ENCODE results near the gene SLC25A25. TPM values are rescaled to one million over a fixed set of nuclear protein-coding genes. Genes with fewer than 3 reads are reported as not detected.

Gene SLC25A25
- total RNA-seq (2022; extraction: Qiagen RNA extraction; ENCODE audit: low read depth): 8.4 to 10.1 TPM (median 9.0 TPM) in 5 replicates

DNA sequence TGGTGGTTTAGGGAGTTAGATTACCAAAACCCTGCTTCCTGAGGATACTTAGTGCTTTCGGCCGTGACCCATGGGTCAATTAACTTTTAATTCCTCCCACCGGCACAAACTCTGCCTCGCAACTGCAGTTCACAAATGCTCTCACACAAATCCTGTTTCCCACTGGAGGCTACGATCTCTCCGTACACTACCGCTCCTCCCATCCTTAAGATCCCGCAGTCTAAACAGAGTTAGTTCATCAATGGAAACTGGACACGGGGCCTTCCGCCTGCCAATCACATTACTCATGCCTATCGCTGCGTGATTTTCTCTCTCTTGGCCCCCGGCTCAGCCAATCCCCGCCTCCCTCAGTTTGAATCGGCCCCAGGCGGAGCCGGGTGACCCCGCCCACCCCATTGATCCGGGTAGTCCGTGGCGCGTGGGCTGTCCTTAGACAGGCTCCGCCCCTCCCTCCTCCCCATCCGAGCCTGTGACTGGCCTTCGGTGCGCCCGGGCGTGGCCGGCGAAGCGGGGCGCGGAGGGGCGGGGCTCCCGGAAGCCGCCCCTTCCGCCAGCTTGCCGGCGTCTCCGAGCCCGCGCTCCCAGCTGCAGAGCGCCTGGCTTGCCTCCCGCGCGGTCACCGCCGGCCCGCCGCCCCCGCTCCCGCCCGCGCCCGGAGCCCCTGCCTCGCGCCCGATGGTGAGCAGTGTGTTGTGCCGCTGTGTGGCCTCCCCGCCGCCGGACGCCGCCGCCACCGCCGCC is at the start of gene SLC25A25:
SLC25A25 (plus strand) TSS at position 588 of the 741 bp plus-strand sequence; CDS start at position 676, 88 bp downstream.

DNA sequence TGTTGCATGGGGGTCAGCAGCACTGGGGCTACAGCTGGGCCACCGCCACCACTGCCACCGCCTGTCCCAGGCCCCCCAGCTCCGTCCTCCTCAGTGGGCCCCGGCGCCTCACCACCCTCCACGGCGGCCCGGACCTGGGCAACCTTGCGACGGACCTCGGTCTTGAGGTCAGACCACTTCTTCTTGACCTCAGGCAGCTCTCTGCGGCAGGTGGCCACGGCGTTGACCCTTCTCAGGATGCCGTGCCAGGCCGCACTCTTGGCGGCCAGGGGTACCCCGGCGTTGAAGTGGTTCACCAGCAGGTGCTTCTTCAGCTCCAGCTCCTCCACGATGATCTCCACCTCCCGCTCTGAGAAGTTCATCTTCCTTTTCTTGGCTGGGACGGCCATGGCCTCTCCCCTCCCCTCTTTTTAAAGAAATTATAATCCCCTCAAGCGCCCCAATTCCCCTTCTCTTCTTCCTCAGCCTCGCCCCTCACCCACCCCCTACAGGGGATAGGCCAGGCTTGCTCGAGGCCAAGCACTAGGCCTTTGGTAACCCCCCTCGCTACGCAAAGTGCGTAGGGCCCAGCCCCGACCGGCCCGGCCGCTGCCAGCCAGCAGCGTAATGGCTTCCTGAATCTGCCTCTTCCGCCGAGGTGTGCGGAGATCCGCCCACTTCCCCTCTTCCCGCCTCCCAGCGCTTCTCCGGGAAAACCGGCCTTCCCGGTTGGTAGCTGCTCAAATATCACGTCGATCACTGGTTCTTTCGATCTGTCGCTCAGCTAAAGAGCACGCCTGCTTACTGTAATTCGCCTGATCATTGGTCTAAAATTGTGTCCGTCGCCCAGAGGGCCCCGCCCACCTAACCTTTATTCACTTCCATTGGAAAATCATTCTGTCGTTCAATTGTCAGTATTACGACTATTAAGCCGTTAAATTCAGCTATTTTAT is 1.1 kb upstream of the SLC25A25 start, which contains the start of gene NAIF1:
NAIF1 (minus strand) TSS at position 608 of the 932 bp plus-strand sequence; CDS start at position 389, 219 bp downstream.

DNA sequence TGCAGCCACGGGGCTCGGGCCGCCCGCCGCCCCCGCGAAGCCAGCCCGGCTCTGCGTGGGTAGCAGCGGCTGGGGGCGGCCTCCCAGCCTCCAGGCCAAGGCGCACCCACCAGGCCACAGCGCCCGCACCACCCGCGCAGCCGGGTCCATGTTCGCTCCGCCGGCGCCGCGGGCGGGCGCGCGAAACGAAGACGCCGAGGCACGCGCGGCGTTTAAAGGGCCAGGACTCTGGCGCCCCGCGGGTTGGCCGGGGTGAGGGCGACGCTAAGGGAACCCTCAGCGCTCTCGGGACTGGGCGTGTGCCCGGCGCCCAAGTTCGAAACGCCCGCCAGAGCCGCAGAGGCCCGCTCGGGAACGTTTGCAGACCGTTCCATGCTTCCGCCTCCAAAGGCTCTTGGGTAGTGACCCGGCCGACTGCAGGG is 59.5 kb downstream of the SLC25A25 start, which contains the start of gene PTGES2:
PTGES2 (minus strand) TSS at position 162 of the 422 bp plus-strand sequence; CDS start at position 150, 12 bp downstream.

DNA sequence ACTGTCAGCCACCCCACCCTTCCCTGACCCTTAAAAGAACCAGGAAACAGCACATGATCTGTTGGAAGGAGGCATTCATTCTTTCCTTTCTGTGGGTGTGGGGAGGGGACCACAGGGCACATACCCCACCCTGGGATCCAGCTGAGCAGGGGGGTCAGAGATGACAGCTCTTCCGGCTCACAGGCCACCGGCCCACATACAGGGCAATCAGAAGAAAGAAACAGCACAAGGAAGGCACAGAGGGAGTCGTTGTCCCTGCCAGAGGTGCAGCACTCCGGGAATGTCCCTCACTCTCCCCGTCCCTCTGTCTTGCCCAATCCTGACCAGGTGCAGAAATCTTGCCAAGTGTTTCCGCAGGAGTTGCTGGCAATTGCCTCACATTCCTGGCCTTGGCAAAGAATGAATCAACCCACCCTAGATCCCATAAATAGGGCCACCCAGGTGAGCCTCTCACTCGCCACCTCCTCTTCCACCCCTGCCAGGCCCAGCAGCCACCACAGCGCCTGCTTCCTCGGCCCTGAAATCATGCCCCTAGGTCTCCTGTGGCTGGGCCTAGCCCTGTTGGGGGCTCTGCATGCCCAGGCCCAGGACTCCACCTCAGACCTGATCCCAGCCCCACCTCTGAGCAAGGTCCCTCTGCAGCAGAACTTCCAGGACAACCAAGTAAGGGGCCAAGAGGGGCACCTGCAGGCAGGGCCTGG is 81.1 kb downstream of the SLC25A25 start, which contains the start of gene LCN2:
LCN2 (plus strand) TSS at position 453 of the 701 bp plus-strand sequence; CDS start at position 526, 73 bp downstream.

Other genes with a start within 250 kb of the SLC25A25 start
- gene ENG, start 213.6 kb upstream of the SLC25A25 start, total RNA-seq (2022; extraction: Qiagen RNA extraction; ENCODE audit: low read depth): 0.07 to 0.37 TPM (median 0.26 TPM) in 5 replicates
- gene AK1, start 190.6 kb upstream of the SLC25A25 start, total RNA-seq (2022; extraction: Qiagen RNA extraction; ENCODE audit: low read depth): 41.2 to 86.8 TPM (median 75.7 TPM) in 5 replicates
- 22.7 to 27.9 TPM (median 24.1 TPM) in 5 replicates for gene ST6GALNAC6, start 168.6 kb upstream of the SLC25A25 start, total RNA-seq (2022; extraction: Qiagen RNA extraction; ENCODE audit: low read depth)
- 16.1 to 28.2 TPM (median 22.0 TPM) in 5 replicates for gene ST6GALNAC4, start 151.2 kb upstream of the SLC25A25 start, total RNA-seq (2022; extraction: Qiagen RNA extraction; ENCODE audit: low read depth)
- gene PIP5KL1, start 137.5 kb upstream of the SLC25A25 start, total RNA-seq (2022; extraction: Qiagen RNA extraction; ENCODE audit: low read depth): 0.90 to 2.9 TPM (median 1.1 TPM) in 5 replicates
- 35.4 to 48.4 TPM (median 47.7 TPM) in 5 replicates for gene DPM2, start 130.4 kb upstream of the SLC25A25 start, total RNA-seq (2022; extraction: Qiagen RNA extraction; ENCODE audit: low read depth)
- 61.7 to 84.0 TPM (median 73.6 TPM) in 5 replicates for gene EEIG1, start 87.2 kb upstream of the SLC25A25 start, total RNA-seq (2022; extraction: Qiagen RNA extraction; ENCODE audit: low read depth)
- gene NAIF1, start 912 bp upstream of the SLC25A25 start, total RNA-seq (2022; extraction: Qiagen RNA extraction; ENCODE audit: low read depth): 4.9 to 7.3 TPM (median 7.1 TPM) in 5 replicates
- gene PTGES2, start 59.5 kb downstream of the SLC25A25 start, total RNA-seq (2022; extraction: Qiagen RNA extraction; ENCODE audit: low read depth): 75.7 to 97.4 TPM (median 94.1 TPM) in 5 replicates
- 2.1 to 6.6 TPM (median 3.2 TPM) in 5 replicates for gene LCN2, start 81.2 kb downstream of the SLC25A25 start, total RNA-seq (2022; extraction: Qiagen RNA extraction; ENCODE audit: low read depth)
- gene BBLN, start 92.0 kb downstream of the SLC25A25 start, total RNA-seq (2022; extraction: Qiagen RNA extraction; ENCODE audit: low read depth): 38.2 to 70.7 TPM (median 67.3 TPM) in 5 replicates
- 72.6 to 98.9 TPM (median 87.6 TPM) in 5 replicates for gene CIZ1, start 123.3 kb downstream of the SLC25A25 start, total RNA-seq (2022; extraction: Qiagen RNA extraction; ENCODE audit: low read depth)
- 74.6 to 95.2 TPM (median 86.0 TPM) in 5 replicates for gene DNM1, start 135.1 kb downstream of the SLC25A25 start, total RNA-seq (2022; extraction: Qiagen RNA extraction; ENCODE audit: low read depth)
- 39.9 to 48.9 TPM (median 42.6 TPM) in 5 replicates for gene GOLGA2, start 207.8 kb downstream of the SLC25A25 start, total RNA-seq (2022; extraction: Qiagen RNA extraction; ENCODE audit: low read depth)
- 42.4 to 49.6 TPM (median 45.6 TPM) in 5 replicates for gene SWI5, start 208.0 kb downstream of the SLC25A25 start, total RNA-seq (2022; extraction: Qiagen RNA extraction; ENCODE audit: low read depth)

Measured in A549 treated with RU486 at 1 μM for 4 hours (cell line).